Pulmonary artery endothelial cell (primary cell): Measurements from ENCODE around the gene FLCN. TPM values are rescaled to one million over a fixed set of nuclear protein-coding genes. Genes with fewer than 3 reads are reported as not detected.

ENCODE experiments used
- DNase-seq: peaks from one replicate; pipeline ENCODE4 v3.0.0-alpha.2; 2011; ENCODE audit warnings: low read depth, low spot score
- total RNA-seq: library from RNA; depleted of rRNA; stranded (reverse); fragments of >200 nt; gene quantifications from 2 replicates; pipeline ENCODE4 v1.2.3, GENCODE V29; 2014

The FLCN gene
- total RNA-seq, 1 donor from 2014 or later = 40.3 TPM

- no peak for DNase-seq
These were observed 508 bp downstream of the FLCN start for GRCh38 chr17:17236295-17237025.

DNA sequence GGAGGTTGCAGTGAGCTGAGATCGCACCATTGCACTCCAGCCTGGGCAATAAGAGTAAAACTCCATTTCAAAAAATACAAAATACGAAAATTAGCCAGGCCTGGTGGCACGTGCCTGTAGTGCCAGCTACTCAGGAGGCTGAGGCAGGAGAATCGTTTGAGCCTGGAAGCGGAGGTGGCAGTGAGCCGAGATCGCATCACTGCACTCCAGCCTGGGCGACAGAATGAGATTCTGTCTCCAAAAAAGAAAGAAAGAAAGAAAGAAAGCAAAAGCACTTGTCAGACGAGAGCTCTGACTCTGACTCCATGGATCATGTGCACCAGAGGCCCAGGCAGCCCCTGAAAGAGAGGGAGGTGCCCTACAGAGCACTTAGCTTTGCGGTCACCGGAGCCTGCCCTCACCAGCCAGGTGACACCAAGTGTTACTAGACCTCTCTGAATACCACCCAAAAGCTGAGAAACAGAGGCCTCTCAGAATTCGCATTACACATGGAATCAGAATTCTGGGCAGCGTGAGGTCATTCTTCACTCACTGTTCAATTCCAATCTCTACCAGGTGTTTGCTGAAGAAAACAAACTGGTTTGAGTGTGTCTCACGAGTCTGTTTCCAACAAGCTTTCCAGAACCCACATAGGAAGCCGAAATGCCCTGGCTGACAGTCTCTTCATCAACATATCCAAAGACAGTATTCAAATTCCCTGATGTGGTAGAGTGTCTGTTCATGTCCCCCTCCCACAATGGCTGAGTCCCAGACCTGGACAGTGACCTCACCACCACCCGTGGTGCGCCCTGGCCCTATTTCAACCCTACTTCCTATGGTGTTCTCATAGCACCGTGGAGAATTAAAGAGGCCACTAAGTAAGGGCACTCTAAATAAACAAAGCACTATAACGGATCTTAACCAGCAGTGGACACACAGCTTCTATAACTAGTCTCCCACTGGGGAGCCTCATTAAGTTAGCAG lies 1.5 kb downstream of the FLCN start:
- no peak for DNase-seq

DNA sequence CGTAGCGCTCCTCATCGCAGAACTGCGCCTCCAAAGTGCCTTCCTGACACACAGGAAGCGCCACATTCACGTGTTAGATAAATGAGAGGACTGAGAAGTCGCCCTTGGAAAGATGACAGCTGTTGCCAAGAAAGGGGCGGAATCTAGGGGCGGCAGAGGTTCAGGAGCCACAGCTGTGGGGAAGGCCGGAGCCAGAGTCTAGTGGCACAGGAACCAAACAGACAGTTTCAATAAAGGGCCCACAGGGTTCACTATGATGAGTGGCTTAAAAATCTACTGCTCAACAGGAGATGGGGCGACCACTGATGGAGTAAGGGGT lies 4.7 kb downstream of the FLCN start:
- no peak for DNase-seq

- DNase-seq = no peak
These were observed 5.2 kb downstream of the FLCN start for GRCh38 chr17:17231621-17232302.

DNA sequence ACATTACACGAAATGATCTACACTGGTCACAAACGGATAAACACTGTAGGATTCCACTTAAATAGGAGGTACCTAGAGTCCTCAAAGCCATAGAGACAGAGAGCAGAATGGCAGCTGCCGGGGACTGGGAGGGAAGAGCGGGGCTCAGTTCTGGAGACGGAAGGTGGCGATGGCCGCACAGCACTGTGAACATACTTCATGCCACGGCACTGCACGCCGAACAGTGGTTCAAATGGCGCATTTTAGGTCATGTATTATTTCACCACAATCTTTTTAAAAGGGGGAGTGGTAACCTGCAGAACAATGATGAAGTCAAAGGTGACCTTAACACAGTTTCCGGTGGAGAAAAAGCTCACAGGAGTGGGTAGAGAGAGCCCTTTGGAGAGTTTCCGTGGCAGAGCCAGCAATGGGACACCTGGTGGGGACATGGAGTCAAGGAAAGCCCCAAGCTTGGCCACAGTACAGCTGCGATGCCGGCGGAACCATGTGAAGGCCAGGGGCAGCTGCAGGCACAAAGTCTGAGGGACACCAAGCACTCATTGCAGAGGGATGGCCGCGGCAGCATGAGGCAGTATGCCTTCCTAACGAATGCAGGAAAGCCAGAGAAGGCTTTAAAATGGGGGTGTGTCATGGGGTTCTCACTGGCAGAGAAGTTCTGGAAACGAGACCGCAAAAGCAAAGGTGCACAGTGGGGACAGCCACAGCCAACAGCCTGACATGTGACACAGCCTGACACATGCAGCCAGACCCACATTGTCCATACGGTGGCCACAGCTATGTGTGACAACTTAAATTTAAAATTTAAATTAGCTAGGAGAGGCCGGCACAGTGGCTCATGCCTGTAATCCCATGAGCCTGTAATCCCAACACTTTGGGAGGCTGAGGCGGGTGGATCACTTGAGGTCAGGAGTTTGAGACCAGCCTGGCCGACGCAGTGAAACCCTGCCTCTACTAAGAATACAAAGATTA lies 7.3 kb downstream of the FLCN start:
- DNase-seq = no peak

DNA sequence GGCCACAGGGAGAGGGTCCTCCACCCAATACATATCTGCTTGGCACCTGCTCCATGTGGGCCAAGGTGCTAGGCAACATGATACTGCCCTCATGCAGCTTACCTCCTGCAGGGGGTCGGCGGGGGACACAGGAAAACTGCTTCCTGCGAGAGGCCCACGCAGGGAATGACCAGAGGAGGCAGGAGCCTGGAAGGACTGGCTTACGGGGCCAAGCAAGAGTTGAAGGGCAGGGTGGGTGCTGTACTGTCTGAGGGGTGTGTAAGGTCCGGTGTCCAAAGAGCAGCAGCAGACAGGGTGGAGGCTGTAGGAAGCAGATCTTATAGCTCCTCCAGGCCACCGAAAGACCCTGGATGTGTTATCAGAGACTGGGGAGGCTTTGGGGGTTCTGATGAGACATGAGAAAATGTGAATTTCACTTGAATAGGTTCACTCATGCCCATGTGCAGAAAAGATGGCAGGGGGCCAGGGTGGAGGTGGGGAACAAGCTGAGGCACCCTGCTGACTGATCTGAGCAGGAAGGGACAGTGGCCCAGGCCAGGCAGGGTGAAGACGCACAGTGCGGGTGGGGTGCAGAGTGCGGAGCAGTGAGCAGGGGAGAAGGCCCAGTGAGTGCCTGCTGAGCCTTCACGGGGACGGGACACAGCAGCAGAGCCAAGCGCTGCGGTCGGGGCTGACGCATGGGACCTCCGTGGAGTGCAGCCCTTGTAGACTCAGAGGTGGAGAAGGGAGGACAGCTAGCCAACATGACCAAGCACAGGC lies 8.3 kb downstream of the FLCN start:
- no peak for DNase-seq

DNA sequence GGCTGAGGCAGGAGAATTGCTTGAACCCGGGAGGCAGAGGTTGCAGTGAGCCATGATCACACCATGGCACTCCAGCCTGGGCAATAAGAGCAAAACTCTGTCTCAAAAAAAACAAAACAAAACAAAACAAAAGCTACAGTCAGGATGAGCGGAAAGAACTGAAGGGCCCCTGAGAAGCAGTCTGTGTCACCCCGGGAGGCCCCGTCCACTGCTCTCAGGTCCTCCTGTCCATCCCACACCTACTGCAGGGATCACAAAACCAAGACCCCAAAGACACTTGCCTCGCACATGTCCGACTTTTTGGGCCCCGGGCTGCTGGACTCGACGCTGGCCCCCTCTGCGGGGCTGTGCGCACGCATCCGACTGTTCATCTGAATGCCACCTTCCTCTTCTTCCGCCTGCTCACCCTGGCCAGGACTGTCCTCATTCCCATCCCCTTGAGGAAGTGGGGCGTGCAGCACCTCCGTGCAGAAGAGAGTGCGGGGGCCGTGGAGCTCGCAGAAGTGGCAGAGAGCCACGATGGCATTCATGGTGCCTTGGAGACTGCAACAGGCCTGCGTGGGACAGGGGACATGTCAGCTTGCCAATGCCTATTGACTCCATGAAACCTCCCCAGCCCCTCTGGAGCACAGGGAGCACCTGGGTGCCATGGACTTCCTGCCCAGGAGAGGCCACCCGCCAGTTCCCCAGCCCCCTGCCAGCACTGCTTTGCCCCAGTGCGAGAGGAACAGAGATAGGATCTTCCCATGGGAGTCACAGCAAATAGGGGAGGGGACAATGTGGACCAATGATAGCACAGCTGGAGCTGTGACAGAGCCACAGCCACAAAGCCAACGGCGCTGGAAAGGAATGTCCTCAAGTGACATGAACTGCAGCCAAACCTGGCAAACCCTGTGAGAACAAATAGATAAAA lies 9.1 kb downstream of the FLCN start:
- no peak for DNase-seq

DNA sequence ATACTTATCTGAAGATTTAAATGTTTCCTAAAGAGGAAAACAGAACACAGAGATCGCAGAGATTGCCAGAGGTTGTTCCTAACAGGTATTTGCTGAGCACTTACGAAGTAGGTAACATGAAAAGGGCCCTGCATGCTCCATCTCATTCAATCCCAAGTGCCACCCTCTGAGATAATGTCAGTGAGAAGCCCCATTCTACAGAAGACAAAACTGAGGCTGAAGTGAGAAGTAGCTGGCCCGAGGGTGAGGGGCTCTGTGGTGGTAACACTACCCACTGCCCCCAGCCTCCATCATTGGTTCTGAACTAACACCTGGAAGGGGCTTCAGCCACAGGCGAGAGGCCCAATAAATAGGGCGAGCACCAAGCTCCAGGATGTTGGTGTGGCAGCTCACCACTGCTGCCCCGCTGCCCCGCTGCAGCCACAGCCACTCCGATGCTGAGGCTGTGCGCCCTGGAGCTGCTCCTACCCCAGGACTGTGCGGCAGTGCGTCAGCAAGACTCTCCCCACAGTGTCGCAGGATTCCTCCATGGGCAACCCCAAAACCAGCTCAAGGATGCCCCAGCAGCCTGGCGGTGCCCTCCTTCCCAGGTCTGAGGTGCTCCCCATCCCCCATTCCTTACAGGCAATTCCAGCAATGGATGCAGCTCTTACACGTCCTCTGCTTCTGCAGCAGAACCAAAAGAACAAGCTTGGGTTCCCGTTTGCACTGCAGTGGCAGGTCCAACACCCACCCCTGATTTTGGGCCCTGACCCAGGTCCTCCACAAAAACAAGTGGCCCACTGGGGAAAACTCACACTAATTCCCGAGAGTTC lies 10.3 kb downstream of the FLCN start:
- no peak for DNase-seq

DNA sequence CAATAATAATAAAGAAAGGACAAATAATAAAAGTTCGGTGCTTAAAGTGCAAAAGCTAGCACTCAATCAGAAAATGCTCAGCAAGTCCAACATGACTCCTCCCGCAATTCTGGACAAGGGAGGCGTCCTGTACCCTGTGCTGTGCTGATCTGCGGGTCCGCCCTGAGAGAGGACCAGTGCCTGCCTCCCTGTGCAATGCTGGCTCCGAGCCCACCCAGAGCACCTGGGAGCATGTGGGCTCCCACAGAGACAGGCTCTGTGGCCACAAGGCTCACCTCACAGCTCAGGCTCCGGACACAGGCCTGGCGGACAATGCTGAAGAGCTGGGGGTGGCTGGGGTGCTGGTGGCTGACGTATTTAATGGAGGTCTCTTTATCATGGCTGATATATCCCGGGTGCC lies 11.1 kb downstream of the FLCN start:
- no peak for DNase-seq

- DNase-seq = no peak
These were observed 12.8 kb downstream of the FLCN start for GRCh38 chr17:17224137-17224536.

DNA sequence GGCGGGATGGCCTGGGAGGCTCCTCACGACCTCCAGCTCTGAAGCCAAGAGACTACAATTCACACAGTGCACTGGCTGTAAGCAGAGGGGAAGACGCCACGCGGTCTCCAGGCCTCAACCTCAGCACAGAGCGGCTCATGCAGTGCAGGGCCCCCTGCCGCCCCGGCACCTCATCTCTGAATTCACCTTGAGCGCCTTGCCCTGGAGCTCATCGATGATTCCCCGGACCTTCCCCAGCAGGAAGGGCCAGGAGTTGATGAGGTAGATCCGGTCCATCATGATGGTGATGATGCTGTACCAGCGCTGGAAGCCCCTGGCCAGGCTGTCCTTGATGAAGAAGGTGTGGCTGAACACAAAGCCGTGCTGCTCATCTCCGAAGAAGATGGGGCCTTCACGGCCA lies 13.2 kb downstream of the FLCN start:
- DNase-seq = no peak

GRCh38 chr17:17221329-17221728 lies 15.6 kb downstream of the FLCN start:
- DNase-seq = no peak

- no peak for DNase-seq
These were observed 16.4 kb downstream of the FLCN start for GRCh38 chr17:17220529-17220928.

DNA sequence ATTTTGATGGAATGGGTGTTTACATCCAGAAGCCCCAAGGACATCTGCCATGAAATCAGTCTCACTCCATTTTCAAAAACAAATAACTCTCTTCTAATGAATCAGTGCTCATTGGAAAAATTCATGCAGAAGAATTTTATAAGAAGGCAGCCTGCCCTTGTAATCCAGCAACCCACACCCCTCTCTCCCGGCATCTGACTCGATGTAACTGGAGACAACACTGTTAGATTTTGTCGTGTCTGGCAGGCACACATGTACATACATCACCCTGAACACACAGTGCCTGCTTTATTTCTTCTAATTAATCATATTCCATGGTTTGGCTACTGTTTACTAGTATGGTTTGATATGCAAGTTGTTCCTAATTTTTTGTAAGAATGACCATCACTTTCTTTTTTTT lies 19.0 kb downstream of the FLCN start:
- no peak for DNase-seq

DNA sequence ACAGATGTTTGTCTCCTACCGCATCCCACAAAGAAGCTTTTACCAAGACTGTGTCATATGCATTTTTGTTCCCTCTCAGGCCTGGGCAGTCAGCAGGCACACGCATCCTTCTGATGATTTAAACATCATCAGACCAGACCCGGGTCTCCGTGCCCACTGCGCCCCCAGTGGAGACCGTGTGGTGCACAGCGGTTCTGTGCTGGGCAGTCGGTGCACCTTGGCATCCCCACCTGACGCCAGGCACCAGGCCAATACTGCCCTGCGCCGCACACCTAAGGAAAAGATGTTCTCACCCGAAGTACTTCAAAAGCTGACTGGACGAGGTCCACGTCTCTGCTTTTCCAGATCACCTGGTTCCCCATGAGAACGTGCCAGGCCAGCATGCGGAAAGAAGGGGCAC lies 20.2 kb downstream of the FLCN start:
- DNase-seq = no peak

- no peak for DNase-seq
These were observed 20.7 kb downstream of the FLCN start for GRCh38 chr17:17216236-17216635.

- no peak for DNase-seq
These were observed 21.4 kb downstream of the FLCN start for GRCh38 chr17:17215575-17215974.

DNA sequence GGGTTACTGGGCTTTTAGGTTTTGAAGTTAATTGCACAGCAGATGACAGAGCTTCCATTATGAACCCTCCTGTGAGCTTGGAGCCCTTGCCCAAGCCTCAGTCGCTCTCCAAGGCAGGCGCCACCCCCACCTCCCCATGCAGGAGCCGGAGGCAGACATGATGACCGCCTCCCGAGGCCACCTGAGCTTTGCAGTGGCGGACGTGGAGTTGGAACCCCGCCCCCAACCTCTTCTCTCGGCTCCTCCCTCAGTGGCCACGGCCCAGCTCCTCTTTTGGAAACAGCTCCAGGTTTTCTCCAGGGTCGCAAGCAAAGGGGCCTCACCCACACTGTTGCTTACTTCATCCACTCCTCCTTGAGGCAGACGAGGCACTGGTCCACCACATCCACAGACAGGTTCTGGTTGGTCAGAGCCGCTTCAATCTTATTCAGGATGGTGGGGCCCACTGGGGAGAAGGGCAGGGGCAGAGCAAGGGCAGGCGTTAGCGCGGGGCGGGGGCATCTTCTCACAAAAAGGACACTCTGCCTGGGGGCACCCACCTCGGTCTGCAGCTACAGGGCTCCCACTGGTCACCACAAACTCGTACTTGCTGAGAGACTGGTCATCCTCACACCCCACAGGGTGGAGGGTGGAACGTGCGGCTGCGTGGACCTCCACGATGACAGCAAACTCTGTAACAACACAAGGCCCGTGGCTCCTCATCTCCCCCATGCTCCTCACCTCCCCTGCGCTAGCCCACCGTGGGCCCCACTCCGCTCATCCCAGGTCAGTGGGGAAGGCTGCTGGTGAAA lies 22.1 kb downstream of the FLCN start:
- DNase-seq = no peak
